IPS-20b (cell line): ENCODE measurements around the gene WWOX.

ENCODE experiments used
- H3K27ac ChIP-seq: one replicate; pipeline ENCODE4 v1.5.1; 2013; ENCODE audit warnings: low read length
- H3K27me3 ChIP-seq: 2 replicates; pipeline ENCODE4 v1.6.1; 2013; ENCODE audit warnings: mild to moderate bottlenecking, low read length, inconsistent platforms; ENCODE audit not compliant: insufficient read depth
- H3K36me3 ChIP-seq: 2 replicates; pipeline ENCODE4 v1.6.1; 2013; ENCODE audit warnings: low read depth, mild to moderate bottlenecking, inconsistent platforms, low read length, moderate library complexity; ENCODE audit not compliant: insufficient read depth
- H3K4me1 ChIP-seq: 2 replicates; pipeline ENCODE4 v1.6.1; 2013; ENCODE audit warnings: mild to moderate bottlenecking, control low read depth, inconsistent platforms, low read length, moderate library complexity; ENCODE audit not compliant: insufficient read depth
- H3K4me3 ChIP-seq: 2 replicates; pipeline ENCODE4 v1.5.1; 2013; ENCODE audit warnings: mild to moderate bottlenecking, low read length, inconsistent platforms
- H3K9ac ChIP-seq: 2 replicates; pipeline ENCODE4 v1.6.1; 2013; ENCODE audit warnings: low read depth, mild to moderate bottlenecking, inconsistent platforms, low read length, moderate library complexity
- H3K9me3 ChIP-seq: 2 replicates; pipeline ENCODE4 v1.6.1; 2013; ENCODE audit warnings: mild to moderate bottlenecking, low read depth, low read length, inconsistent platforms; ENCODE audit not compliant: insufficient read depth

The WWOX gene

DNA sequence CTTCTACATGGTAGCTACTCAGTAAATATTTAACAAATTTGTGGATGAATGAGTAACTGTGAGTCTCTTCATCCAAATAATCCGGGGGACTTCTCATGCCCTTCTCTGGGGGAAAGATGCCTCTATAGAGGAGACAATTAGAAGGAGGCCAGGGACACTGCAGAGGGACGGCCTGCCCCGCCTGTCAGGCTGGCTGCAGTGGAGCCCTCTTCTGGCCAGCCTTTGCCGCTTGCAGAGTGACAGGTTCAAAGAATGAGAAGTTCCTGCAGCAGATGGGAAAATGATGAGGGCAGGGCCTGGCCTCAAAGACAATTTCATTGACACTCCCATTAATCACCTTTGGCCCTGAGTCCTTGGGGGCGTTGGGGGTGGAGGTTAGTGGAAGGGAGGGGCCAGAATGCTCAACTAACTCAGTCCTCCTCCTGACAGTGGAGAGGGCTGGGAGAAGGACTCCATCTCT lies 1162.1 kb downstream of the WWOX start:
- Histone ChIP-seq H3K9me3 (no peaks in the 10 kb centered on the region), H3K36me3 (no peaks in the 10 kb centered on the region), H3K27me3 (no peaks in the 10 kb centered on the region), H3K27ac (no peak overlapping the region), H3K4me3 (no peak overlapping the region), H3K9ac (no peak overlapping the region), H3K4me1 (no peaks in the 10 kb centered on the region)

GRCh38 chr16:79261944-79262552 lies 1162.6 kb downstream of the WWOX start:
- no peaks in the 10 kb centered on the region for H3K9me3 ChIP-seq
- H3K27ac ChIP-seq: no peak overlapping the region
- no peaks in the 10 kb centered on the region for H3K4me1 ChIP-seq

More at GRCh38 chr16:79261944-79262552, 1162.6 kb downstream of the WWOX start:
- no peak overlapping the region for H3K4me3 ChIP-seq
- H3K36me3 ChIP-seq: no peaks in the 10 kb centered on the region
- no peaks in the 10 kb centered on the region for H3K27me3 ChIP-seq
- H3K9ac ChIP-seq: no peak overlapping the region
